GM18909 (cell line): ENCODE results near the gene GNAI1.

Experiments
- ATAC-seq: cut with Tn5 transposase; IDR thresholded peaks from one replicate; pipeline ENCODE4 v1.9.1; 2021; ENCODE audit warnings: mild to moderate bottlenecking; ENCODE audit not compliant: unreplicated experiment, poor library complexity

The GNAI1 gene

DNA sequence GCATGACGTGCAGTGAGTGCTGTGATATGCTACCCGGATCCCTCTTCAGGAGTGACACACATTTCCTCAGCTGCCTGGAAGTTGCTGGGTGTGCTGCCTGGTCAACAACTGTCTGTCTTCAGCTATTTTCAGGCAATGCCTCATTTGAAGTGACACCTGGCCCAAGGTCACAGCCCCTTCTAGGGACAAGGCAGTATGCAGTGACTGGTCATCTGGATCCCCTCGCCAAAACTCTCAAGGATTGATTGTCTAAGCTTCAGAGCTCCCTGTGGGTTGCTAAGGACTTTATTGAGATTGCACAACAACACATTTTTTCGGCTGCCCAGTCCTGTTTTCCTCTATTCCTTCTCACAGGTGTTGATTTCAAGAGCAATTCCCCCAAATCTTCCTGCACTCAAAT is 108.8 kb downstream of the GNAI1 start:
- no peak for ATAC-seq

DNA sequence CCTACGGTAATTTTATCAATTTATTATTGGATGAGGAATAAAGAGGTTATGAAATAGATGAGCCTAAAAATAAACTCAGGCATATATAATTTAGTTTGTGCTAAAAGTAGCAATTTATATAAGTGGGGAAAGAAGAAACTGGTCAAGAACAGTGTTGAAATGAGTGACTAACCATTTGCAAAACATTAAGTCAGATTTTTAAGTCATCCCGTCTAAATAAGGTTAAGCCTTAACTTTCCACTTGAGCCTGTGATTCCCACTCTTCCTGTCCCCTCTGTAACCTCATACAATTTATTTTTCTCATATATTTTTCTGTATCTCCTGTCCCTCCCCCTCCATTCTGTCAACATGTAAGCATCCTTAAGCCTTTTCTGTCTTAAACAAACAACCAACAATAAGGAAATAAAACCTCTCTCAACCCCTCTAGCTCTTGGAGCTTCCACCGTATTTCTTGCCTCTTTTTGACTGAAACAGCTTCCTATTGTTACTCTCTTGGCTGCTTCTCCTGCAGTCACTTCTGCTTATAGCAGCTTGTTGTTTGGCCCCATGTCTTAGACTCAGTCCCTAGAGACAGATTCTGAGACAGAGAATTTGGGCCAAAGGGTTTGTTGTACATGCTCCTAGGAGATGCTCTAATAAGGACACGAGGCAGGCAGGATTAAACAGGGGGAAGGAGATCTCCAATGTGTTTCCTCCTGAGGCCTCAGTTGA is 109.7 kb downstream of the GNAI1 start:
- no peak for ATAC-seq

DNA sequence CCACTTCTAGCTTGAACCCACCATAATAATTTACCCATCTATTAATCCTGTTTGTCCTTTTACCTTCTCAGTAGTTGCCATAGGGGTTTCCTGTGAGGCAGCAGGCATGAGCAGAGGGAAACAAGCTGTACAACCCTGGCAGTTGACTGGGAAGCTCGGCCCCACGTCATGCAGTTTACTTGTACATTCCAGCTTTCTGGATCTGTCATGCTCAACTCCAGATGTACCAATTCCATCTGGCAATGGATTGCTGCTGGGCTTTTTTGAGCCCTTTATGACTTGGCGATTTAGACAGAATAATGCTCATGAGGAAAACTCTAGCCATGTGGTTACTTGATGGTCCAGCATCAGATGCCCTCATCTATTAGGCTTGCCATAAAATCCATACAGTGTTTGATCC is 112.5 kb downstream of the GNAI1 start:
- no peak for ATAC-seq

DNA sequence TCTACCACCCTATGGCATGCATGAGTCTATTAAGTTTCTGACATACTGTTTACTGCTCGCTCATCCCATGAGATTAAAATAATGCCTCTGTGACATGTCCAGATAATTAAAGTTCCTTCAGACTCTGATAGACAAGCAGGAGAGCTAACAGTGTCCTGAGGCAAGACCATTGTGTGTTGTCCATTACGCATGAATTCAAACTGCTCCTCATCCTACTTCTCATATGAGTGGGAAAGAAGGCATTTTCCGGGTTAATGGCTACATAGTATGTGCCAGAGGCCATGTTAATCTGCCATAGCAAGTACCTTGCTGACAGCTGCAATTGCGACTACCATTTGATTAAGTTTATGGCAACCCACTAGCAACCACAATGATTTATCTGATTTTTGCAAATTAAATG is 113.3 kb downstream of the GNAI1 start:
- no peak for ATAC-seq

DNA sequence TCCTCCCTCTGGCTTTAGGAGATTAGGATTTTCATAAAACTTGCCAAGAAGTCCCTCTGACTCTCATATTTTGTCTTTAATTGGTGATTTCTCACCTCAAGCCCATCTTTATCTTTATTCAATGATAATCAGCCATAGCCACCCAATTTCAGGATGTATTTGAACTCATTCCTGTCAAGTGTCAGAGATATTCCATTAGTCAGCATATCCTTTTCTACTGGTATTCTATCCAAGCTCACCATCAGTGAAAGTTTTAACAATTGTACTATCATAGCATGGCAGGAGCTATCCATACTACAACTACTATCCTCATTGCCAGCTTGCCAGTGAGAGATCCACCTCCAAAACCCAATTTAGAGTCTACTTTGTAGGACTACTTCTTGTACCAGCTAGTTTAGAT is 114.6 kb downstream of the GNAI1 start:
- ATAC-seq = no peak

DNA sequence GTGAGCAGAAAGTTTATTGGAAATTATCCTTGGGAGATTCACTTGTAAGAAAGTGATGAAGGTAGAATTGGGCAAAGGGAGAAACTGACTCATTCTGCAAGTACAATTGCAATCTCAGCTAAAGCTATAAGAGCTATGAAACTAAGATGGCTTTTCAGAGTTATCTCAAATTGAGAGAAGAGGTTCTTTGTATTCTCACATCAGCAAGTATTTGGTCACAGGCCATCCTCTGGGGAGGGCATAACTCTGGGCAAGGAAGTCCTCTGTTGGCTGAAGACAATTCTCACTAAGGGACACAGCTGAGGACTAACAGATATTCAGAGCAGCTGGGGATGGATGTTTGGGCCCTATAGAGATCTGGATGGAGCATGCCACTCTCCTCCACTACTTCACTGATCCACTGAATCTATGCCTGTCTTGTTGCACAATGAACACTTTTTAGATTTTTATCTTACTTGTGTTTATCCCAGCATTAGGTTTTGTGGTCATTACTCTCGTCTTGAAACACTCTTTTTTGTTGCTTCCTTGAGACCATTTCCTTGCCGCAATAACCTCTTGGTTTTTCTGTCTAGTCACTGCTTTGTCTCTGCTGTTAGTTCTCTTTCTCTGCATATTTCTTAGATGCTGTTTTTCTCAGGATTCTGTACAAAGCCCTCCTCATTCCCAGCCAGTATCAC is 115.1 kb downstream of the GNAI1 start:
- no peak for ATAC-seq

DNA sequence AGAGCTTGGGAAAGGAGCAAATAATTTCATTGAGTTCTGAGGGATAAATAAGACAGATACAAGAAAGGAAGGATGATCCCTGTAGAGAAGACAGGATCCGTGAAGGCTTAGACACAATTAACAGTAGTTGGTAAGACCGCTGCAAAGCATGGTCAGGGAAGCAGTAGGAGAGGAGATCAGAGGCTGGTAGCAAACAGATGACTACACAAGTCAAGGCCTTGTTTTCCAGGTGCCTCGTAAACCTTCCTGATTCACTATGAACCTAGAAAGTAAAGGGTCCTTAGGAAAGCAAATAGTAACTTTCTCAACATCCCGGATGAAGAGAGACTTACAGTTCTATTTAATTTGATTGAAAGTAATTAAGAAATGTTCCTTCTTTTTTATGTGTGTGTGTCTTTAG is 118.6 kb downstream of the GNAI1 start:
- ATAC-seq = no peak

DNA sequence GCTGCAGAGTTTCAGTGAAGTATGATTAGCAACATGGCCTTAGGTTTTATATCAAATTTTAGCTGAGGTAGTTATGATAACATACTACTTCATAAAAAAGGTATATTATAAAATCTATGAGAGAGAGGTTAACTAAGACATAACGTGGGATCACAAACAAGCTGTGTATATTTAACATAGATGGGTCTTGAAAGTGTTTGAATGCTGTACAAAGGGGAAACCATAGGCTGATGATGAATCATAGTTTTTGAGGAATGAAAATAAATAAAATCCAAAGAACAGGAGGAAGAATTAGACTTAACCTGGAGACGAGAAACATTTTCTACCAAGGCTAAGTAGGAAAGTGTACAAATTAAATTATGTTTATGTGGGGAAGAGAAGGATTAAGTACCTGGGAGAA is 119.0 kb downstream of the GNAI1 start:
- no peak for ATAC-seq

DNA sequence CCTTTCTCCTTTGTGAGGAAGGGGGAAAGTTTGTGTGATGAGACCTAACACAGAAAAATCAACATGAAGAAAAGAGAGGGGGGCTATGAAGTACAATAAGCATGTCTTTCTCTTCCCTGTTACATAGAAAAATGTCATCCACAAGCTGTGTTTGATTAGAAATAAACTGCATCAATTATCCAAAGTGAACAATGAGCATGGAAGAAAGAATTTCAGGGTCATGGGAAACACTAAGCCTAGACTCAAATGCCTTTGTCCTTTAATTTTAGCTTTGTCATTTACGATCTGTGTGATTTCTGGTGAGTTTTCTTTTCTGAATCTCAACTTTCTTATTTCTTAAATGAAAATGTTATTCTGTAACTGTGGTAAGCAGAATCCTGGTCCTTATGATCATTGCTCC is 121.0 kb downstream of the GNAI1 start:
- ATAC-seq = no peak

DNA sequence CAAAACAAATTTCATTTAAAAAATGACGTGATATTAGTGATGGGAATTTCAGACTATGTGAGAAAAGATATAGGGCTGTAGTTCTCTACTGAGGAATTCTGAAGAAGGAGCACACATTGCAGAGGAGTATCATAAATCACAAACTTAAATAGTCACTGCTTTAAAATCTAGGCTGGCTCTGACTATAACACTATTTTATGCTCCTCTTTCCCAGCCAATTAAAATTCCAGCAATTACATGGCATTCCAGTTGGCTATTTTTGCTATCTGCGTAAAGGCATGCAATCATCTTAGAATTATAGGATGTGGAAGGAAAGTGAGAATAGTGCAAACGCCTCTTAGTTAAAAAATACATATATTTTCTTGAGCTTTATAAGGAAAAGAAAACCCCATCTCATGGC is 123.1 kb downstream of the GNAI1 start:
- ATAC-seq = no peak

DNA sequence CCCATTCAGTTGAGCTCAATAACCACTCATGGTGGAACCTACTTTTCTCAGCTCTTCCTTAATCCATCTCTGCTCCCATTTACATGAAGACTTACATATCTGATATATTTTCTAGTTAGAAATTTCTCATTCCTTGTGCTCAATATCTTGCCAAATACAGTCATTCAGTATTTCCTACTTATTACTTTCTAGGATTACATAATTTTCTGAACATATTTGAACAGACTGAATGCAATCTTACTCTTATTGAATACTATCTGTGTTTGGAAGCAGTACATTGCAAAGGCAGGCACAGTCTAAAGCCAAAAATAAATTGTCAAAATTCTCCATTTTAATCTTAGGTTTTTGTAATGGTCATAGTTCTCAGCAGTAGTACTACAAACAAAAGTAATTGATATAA is 126.0 kb downstream of the GNAI1 start:
- ATAC-seq = no peak

DNA sequence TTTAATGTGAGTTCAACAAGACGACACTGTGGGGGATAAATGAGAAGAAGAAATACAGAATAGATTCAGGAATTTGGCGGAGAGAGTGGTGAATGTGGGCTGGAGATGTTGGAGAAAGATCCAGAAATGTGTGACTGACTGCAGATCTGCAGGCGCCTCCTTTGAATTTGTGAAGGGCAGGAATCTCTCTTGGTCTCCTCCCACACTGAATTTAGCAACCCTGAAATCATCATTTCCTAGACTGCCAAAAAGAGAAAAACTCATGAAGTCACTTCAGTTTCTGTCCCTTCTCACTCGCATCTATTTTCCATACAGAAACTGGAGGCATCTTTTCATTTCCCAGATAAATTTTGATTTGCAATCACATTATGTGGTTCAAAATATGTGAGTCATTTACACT is 128.7 kb downstream of the GNAI1 start:
- no peak for ATAC-seq

DNA sequence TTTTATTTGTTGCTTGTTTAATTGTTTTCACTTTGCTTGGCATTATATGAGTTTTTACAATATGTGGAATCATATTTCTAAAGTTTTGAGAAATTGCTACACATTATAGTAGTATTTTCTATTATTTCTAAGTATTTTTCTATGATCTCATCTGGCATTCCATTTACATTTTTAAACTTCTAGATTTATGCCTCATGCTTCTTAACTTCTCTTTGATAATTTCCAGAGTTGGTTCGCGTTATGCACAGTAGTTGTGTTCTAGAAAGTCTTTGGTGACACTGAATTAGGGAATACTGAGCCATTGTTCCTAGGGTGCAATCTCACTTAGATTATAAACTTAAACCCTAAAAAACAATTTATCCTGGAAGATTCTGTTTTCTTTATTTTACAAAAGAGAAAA is 129.2 kb downstream of the GNAI1 start:
- no peak for ATAC-seq

DNA sequence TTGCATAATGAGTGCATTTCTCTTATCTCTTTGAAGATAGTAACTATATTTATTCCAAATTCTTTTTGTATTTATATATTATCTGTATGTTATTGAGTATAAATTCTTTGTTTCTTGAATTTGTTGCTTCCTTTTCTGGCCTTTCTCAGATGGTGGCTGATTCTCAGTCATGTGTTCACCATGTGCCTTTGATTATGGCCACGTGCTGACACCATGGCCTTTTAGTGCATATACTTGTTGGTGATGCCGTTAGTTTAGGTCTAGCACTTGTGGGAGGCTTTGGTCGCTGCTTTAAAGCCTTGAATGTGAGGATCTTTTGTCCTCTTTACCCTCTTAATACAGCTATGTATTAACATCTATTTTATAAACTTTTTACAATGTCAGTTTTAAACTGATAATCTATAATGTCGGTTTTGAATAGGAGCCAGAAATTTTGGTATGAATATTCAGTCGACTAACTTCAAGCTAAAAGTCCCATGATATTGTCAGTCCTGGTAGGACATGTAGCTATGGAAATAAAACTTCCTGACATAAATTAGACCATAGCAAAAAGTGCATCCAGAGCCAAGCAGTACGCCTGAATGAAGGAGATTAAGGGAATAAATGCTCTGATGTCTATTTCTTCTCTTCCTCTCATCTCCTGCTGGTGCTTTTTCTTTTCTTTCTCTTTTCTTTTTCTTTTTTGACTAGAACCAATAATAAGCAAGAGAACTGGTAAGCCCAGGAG is 130.3 kb downstream of the GNAI1 start:
- no peak for ATAC-seq

DNA sequence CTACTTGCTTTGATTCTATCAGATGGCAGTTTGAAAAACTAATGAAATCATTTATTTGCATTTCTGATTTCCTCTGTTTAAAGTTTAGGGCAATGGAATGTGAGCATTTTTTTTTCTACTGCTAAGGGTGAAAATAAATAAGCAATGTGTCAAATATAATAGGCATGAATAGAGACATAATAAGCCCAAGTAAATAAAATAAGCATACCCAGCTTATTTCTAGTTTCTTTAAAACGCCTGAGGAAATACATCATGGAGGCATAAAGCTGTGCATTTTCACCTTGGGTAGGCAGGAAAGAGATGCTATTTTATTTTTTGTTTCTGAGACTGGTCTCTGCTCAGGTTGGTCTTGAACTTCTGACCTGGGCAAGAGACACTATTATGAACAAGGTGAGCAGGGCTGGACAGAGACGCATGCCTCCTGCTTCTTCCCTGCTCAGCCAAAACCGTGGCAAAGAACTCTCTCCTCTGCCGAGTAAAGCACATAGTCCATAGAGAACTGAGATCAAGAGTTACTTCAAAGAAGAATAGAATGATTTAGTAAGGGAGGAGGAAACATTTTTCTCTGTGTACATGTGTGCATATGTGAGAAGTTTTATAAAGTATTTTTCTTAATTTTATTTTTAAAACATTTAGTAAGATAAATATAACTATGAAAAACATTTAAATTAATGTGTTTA is 138.1 kb downstream of the GNAI1 start:
- no peak for ATAC-seq

DNA sequence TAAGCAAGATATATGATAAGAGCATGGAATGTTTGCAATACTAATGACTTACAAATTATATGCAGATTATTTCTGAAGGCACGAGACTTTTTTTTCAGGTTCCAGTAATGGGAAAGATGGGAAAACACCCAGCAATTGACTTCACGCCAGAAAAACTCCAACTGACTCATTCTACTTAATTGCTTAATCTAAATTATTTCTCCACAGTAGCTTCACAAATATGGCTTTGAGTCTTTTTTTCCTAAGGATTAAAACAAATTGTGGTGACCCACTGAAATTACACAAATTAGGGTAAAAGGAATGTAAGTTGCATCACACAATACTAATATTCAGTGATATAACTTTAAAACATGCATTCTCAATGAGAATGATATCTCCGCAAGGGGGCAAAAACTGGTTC is 138.7 kb downstream of the GNAI1 start:
- no peak for ATAC-seq

DNA sequence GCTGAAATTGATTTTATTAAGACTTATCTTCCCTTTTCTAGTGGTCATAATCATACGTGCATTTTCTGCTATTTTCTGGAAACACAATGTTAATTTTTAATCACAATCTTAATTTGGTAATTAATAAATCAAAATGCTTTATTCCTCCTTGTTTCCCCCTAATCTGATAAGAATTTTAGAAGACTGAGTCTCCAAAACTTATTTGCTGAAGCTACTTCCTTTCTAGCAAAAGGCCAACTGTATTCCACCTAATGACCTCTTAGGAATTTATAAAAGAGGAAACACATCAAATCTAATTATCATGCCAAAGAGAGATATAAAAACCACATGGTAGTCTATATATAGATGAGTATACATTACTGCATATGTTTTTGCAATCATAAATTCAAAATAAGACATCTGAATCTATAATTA is 140.6 kb downstream of the GNAI1 start:
- ATAC-seq = no peak
